HK-2 (cell line): Measurements from ENCODE around the gene CCDC85C.

Experiments used
- DNase-seq: peaks from one replicate; pipeline ENCODE4 v3.0.0-alpha.2; 2018; ENCODE audit not compliant: unreplicated experiment

Gene CCDC85C

GRCh38 chr14:99540196-99541032 lies 63.6 kb downstream of the CCDC85C start:
- no peak for DNase-seq

DNA sequence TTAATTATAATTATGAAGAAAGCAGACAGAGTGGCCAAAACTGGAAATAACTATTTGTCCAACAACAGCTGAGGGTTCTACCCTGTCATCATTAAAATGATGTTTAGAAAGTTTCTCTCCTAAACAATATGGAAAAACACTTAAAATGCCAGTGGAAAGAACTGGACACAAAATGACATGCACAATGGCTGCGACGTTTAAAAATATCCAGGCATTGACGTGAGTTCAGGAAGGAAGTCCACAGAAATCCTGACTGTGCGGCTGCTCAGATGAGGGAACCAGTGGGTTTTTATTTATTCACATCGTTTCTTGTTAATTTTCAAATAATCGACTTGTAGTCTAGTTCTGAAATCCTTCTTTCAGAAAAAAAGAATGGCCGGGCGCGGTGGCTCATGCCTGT lies 64.5 kb downstream of the CCDC85C start:
- no peak for DNase-seq

- no peak for DNase-seq
These were observed 65.3 kb downstream of the CCDC85C start for GRCh38 chr14:99538733-99539132.

GRCh38 chr14:99538275-99538674 lies 65.7 kb downstream of the CCDC85C start:
- peak; percentile 71 for DNase-seq

- peak; percentile 82 for DNase-seq
These were observed 66.6 kb downstream of the CCDC85C start for GRCh38 chr14:99537399-99537798.

DNA sequence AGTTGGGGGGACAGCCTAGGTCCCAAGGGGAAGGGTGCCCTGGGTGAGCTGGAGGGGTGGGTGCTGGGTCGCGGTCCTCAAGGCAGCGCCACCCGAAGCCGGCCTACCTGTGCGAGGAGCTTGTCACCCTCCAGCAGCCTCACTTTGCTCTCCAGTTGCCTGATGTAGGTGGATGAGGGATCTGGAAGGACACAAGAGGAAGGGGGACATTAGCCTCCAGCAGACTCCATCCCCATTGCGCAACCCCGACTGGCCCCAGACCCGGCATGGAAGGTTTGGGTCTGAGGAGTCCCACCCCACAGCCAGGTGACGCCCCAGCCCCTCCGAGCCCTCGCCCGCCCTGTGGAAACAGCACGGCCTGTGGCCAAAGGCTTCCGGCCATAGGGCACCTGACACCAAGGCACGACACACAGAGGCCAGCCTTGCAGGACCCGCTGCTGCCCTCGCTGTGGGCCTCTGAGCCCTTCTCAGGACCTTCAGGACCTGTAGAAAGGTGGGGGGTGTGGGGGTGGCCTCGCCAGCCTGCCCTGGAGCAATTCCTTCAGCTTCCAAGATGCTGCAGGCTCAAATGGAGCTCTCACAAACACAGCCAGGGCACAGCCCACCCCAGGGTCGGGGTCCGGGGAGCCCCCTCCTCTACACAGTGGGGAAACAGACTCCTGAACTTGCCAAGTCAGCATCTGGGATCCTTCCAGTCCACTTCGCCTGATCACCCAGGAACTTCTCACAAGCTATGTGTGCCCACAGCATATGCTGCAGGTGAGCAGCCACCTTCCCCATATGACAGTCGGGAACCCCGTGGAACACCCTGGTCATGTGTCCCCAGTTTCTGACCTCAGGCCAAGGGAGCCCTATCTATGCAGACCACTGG lies 67.9 kb downstream of the CCDC85C start:
- DNase-seq, result no peak

DNA sequence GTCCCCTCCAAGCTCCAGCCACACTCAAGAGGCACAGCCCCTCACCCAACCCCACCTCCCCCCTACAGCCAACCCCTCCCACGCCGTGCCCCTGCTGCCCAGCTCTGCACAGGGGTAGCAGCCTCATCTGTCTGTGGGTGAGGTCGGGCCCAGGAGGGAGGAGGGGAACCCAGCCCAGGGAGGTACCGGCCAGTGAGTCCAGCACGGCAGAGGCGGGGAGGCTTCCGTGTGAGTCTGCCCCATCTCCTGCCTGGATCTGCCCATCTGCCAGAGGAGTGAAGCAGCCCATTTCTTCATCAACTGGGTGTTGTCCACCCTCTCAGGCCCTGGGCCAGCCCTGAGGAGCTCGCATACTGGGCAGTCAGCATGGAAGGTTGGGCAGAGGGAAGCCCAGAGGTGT lies 68.6 kb downstream of the CCDC85C start:
- DNase-seq, result no peak

DNA sequence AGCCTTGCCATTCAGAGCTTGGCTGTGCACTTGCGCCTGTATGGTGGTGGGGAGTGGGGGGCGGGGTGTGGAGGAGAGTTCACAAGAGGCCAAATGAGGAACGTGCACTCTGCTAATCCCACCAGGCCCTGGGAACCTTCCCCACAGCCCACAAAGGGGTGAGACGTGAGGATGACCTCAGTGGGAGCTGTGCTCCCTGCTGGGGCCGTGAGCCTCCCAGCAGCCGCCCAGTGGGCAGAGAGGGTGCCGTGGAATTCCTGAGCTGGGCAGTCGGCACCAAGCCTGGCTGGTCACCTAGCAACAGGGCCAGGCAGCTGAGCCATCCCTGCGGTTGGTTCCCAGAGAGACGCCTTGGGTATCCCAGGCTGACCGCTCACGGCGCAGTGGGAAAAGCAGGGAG lies 69.1 kb downstream of the CCDC85C start:
- peak; percentile 55 for DNase-seq

DNA sequence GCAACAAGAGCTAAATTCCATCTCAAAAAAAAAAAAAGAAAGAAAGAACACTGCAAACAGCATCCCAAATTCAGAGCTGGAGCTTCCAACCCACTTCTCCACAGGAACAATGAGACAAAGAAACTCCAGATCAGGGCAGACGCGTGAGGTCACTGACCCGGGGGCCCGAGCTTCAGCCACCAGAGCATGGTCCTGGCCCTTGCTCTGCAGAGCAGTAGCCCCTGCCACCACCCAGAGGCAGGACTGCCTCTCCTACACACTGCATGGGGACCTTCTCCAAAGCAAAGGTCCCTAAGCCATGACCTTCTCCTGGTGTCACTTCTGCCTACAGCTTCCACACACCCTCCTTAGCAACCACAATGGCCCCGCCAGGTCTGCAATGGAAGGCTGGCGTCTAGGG lies 69.7 kb downstream of the CCDC85C start:
- no peak for DNase-seq

GRCh38 chr14:99532310-99532709 lies 71.7 kb downstream of the CCDC85C start:
- DNase-seq, result no peak

DNA sequence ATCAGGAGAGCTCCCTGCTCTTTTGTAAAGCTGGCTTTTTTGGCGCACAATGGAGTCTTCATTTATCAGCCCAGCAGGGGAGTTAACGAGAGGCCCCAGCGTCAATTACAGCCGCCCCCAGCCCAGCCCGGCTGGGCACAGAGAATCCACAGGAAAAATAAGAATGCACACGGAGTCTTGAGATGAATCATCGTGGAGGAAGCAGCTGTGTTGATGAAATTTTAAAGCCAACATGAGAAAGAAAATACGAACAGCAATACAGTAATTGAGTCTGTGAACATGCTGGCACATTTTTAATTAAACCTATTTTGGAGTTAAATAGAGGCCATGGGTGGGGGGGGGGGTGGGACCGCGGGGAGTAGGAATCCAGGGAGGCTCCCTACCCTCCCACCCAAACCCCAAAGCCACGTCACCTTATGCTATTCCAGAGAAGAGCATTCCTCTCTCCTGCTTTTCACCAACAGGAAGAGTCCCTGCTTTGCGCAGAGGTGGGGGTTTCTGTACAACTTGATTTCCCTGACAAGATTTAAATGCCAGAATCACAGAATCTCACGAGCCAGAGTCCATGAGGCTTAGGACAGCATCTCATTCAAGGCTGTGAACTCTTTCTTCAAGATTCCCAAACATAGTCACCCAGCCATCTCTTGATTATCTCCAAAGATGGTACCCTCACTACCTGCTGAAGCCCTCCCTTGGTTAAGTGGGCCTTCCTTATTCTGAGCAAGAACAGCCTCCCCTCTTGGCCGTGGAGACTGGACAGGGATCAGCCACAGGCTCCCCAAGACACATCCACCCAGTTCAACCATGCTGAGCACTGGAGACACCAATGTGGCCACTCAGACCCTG lies 72.5 kb downstream of the CCDC85C start:
- DNase-seq, result no peak

- no peak for DNase-seq
These were observed 73.4 kb downstream of the CCDC85C start for GRCh38 chr14:99530407-99531155.

GRCh38 chr14:99529899-99530298 lies 74.1 kb downstream of the CCDC85C start:
- no peak for DNase-seq

GRCh38 chr14:99527427-99528076 lies 76.5 kb downstream of the CCDC85C start:
- DNase-seq, result no peak

DNA sequence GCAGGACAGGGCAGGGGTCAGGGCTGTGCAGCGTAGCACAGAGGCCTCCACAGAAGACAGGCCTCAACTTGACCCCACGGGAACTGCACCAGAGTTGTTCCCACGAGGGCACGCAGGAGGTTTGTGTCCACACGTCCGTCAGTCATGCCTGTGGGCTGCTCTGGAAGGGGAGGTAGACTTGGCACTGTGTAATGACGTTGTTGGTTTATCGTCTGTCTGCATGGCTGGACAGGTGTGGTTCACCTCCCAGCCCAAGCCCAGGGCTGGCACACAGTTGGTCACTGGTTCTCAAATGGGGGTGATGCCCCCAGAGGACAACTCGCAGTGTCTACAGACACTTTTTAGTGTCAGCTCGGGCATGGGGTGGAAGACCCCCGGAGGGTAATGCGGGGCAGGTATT lies 77.0 kb downstream of the CCDC85C start:
- no peak for DNase-seq

- DNase-seq, result no peak
These were observed 78.3 kb downstream of the CCDC85C start for GRCh38 chr14:99525699-99526080.

DNA sequence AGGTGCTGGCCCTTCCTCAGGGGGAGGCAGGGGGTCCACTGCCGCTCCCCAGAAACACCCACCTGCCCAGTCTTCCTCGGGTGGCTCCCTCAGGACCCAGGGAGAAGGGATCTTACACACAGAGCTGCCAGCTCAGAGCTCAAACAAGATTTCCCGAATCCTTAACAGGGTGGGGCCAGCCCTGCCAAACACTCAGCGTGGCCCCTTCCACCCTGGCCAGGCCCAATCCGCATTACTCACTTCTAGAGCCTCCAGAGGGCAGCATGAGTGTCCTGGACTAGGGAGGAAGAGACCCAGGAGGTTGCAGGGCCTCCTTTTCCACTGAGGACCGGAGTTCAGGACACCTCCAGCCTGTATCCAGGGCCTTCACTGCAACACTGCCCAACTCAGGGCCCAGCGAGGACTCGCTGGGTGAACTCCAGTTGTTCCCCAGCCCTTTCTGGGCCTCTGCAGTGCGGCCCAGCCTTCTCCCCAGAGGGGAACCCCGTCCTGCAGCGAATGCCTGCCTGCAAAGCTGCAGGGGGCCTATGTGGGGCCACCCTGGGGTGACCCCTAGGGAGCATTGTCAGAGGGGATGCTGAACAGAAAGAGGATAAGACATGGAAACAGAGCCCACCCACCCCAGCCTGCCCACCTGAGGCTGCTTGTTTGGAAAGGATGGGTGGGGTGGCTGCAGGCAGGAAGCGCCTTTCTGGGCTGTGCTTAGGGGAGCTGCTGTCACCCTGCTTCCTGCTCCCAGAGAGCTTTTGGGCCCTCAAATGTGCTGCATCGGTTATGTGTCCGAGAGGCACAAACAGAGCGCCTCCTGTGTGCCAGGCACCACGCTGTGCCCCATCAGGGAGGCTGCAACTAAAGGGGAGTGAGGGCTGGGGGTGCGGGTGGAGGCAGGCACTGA lies 79.0 kb downstream of the CCDC85C start:
- no peak for DNase-seq

- no peak for DNase-seq
These were observed 79.8 kb downstream of the CCDC85C start for GRCh38 chr14:99524091-99524661.

GRCh38 chr14:99523704-99524055 lies 80.3 kb downstream of the CCDC85C start:
- no peak for DNase-seq
